Spleen (tissue), 11 donors: ENCODE measurements around the gene MACROD2. TPM values are rescaled to one million over a fixed set of nuclear protein-coding genes. Genes with fewer than 3 reads are reported as not detected.
A peak's percentile ranks its signal among the peaks of the same experiment; 100 is the strongest.

Experiments
- DNase-seq: peaks from one replicate; pipeline ENCODE4 v3.0.0-alpha.2; 2020
- H3K27ac ChIP-seq, 8 donors: fragments of 200-600 bp; sonication (generic) in 7 of 8; 1 replicate in 4 of 8; 2 replicates in 4 of 8; pipeline versions ENCODE4 v1.5.0 to v1.8.0; 2016 to 2021; ENCODE audit warnings: inconsistent platforms in 4 of 8, mild to moderate bottlenecking in 4 of 8, moderate library complexity in 1 of 8
- H3K27me3 ChIP-seq, 7 donors: fragments of 200-600 bp; sonication (generic) in 6 of 7; replicated peaks in 1 of 7; 1 replicate in 4 of 7; 2 replicates in 3 of 7; pipeline versions ENCODE4 v1.5.0 to v1.8.0; 2016 to 2021; ENCODE audit warnings: inconsistent platforms in 3 of 7, mild to moderate bottlenecking in 1 of 7
- H3K36me3 ChIP-seq, 6 donors: fragments of 200-600 bp; sonication (generic) in 5 of 6; 1 replicate in 4 of 6; 2 replicates in 2 of 6; pipeline versions ENCODE4 v1.5.0 to v1.8.0; 2016 to 2021; ENCODE audit warnings: inconsistent platforms in 2 of 6
- H3K4me1 ChIP-seq, 6 donors: fragments of 200-600 bp; sonication (generic) in 5 of 6; 1 replicate in 3 of 6; 2 replicates in 3 of 6; pipeline versions ENCODE4 v1.5.0 to v1.8.0; 2016 to 2021; ENCODE audit warnings: inconsistent platforms in 3 of 6
- H3K4me3 ChIP-seq, 8 donors: fragments of 200-600 bp; sonication (generic) in 7 of 8; 1 replicate in 4 of 8; 2 replicates in 4 of 8; pipeline versions ENCODE4 v1.5.0 to v1.8.0; 2016 to 2021; ENCODE audit warnings: inconsistent platforms in 4 of 8, mild to moderate bottlenecking in 4 of 8, moderate library complexity in 2 of 8
- H3K9me3 ChIP-seq, 8 donors: fragments of 200-600 bp; sonication (generic) in 7 of 8; 1 replicate in 4 of 8; 2 replicates in 4 of 8; pipeline versions ENCODE4 v1.5.0 to v1.8.0; 2016 to 2021; ENCODE audit warnings: inconsistent platforms in 4 of 8
- CTCF ChIP-seq, 11 experiments: fragments of 200-600 bp in 7 of 11; fragments of 450-650 bp in 4 of 11; sonication (generic) in 4 of 11; IDR thresholded peaks in 8 of 11; conservative IDR thresholded peaks in 3 of 11; 1 replicate in 7 of 11; 2 replicates in 4 of 11; pipeline versions ENCODE4 v1.4.0 to v1.8.0; 2016 to 2021; ENCODE audit warnings: antibody characterized with exemption in 11 of 11, inconsistent platforms in 4 of 11, mild to moderate bottlenecking in 1 of 11
- POLR2A ChIP-seq, 3 donors: fragments of 450-650 bp; IDR thresholded peaks; one replicate each; pipeline ENCODE4 v1.5.1; 2017; ENCODE audit warnings: antibody characterized with exemption in 3 of 3, mild to moderate bottlenecking in 1 of 3
- POLR2AphosphoS5 ChIP-seq, 3 donors: sonication (generic); formaldehyde crosslinking; IDR thresholded peaks; one replicate each; pipeline ENCODE4 v1.5.1; 2017; ENCODE audit warnings: antibody characterized with exemption in 3 of 3
- WGBS, 5 donors: extraction: QIAGEN DNeasy Blood & Tissue Kit in 3 of 5; methylation state at CpG; one replicate each; pipeline versions ENCODE4 v1.1.5 to v1.1.7; 2013 to 2018; 5-methylcytosine and 5-hydroxymethylcytosine counted together
- intact Hi-C: fragments of 100-400 bp; cut with DNase I; formaldehyde crosslinking; loops from one replicate; pipeline ENCODE4 v1.15.0; 2023; ENCODE audit warnings: low total_unique reads
- polyA plus RNA-seq, 3 donors: library from polyadenylated mRNA; stranded (reverse); fragments of 200-250 nt; gene quantifications; one replicate each; pipeline ENCODE4 v1.2.1, GENCODE V29; 2013
- total RNA-seq, 7 donors: library from RNA; depleted of rRNA in 3 of 7; stranded (reverse); fragments of >200 nt in 3 of 7; fragmentation: NEBNext Ultra II Directional in 4 of 7; extraction: Animal tissue kit (Norgen Biotek cat#: 25700) in 4 of 7; gene quantifications; one replicate each; pipeline versions ENCODE4 v1.1.0 to v1.2.1, GENCODE V29; 2016 to 2021
- donor health status: healthy with polysubstance abuse.
- donor health status: DM: no; HTN: no; CAD: no; lungs with moderate emphysema.
- donor health status: DM: no; HTN: no; CAD: no.
- donor health status: Bipolar disorder and iron deficiency.
- donor health status: healthy.
- donor health status: DM: no; HTN: no; CAD: no.
- donor health status: DM: yes; HTN: yes; CAD: no.

The MACROD2 gene
- total and polyA plus RNA-seq, 10 donors, result 1.5 to 4.7 (median 3.4) TPM

DNA sequence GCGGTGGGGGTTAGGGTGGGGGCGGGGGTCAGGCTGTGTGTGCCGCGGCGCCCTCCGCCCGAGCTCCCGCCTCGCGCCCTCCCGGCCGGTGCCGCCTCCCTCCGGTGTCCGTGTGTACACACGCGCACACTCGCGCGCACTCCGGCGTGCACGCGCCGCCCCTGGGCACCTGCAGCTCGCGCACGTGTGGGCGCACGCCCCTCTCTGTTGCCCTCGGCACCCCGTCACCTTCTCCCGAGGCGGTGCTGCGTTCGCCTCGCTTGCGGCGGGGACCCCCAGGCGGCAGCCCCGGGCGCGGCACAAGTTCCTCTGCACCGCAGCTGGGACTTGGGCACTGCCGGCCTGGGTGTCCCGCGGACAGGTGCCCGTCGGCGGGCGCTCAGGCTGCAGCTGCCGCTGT is 525 bp downstream of the MACROD2 start:
- intact Hi-C loops, result no loop called here
- H3K9me3 ChIP-seq, result peaks cover 0 to 39% (median 31%) of the 10 kb centered on the region in 8 donors
- peaks cover 0 to 44% (median 9%) of the 10 kb centered on the region in 7 donors for H3K27me3 ChIP-seq
- peak overlapping the region in 3 of 8 donors; percentile 48 to 51 (median 48) for H3K27ac ChIP-seq
- WGBS, 5 donors, result 0 to 6% (median 3%) methylated on average over 2 to 52 of the region's 52 CpGs
- peaks cover 0 to 19% (median 7%) of the 10 kb centered on the region in 6 donors for H3K4me1 ChIP-seq
- TF ChIP-seq CTCF (IDR thresholded peaks at IDR 0.05 in 8 of 11, conservative IDR thresholded peaks at IDR 0.05 in 3 of 11), result no peak
- TF ChIP-seq POLR2A (IDR thresholded peaks at IDR 0.05), result no peak
- TF ChIP-seq POLR2AphosphoS5 (IDR thresholded peaks at IDR 0.05), result no peak
- DNase-seq, result no peak
- no peaks in the 10 kb centered on the region for H3K36me3 ChIP-seq
- peak overlapping the region; percentile 48 to 79 (median 60) for H3K4me3 ChIP-seq

GRCh38 chr20:13996265-13996664 is 949 bp downstream of the MACROD2 start:
- peak overlapping the region; percentile 48 to 79 (median 60) for H3K4me3 ChIP-seq
- H3K4me1 ChIP-seq, result peaks cover 0 to 19% (median 7%) of the 10 kb centered on the region in 6 donors
- 11 to 17% (median 16%) methylated on average over 13 of the region's 13 CpGs for WGBS, 5 donors
- H3K27ac ChIP-seq, result no peak overlapping the region
- H3K36me3 ChIP-seq, result no peaks in the 10 kb centered on the region
- no peak for DNase-seq
- intact Hi-C loops, result no loop called here
- H3K27me3 ChIP-seq, result peaks cover 0 to 44% (median 9%) of the 10 kb centered on the region in 7 donors
- H3K9me3 ChIP-seq, result peaks cover 0 to 39% (median 31%) of the 10 kb centered on the region in 8 donors
- TF ChIP-seq POLR2AphosphoS5 (IDR thresholded peaks at IDR 0.05) (no peak), POLR2A (IDR thresholded peaks at IDR 0.05) (no peak), CTCF (IDR thresholded peaks at IDR 0.05 in 8 of 11, conservative IDR thresholded peaks at IDR 0.05 in 3 of 11) (no peak)

GRCh38 chr20:14000917-14001316 is 5.6 kb downstream of the MACROD2 start:
- 86 to 95% (median 91%) methylated on average over 1 of the region's 1 CpG for WGBS, 5 donors
- no peak for TF ChIP-seq POLR2A (IDR thresholded peaks at IDR 0.05)
- TF ChIP-seq POLR2AphosphoS5 (IDR thresholded peaks at IDR 0.05), result no peak
- no peak for TF ChIP-seq CTCF (IDR thresholded peaks at IDR 0.05 in 8 of 11, conservative IDR thresholded peaks at IDR 0.05 in 3 of 11)
- intact Hi-C loops, result no loop called here
- peaks cover 0 to under 1% (median 0%) of the 10 kb centered on the region in 8 donors for H3K9me3 ChIP-seq
- H3K4me3 ChIP-seq, result no peak overlapping the region
- DNase-seq, result no peak
- H3K27me3 ChIP-seq, result peaks cover 0 to 30% (median 6%) of the 10 kb centered on the region in 7 donors
- H3K36me3 ChIP-seq, result no peaks in the 10 kb centered on the region
- peaks cover 0 to 8% (median 2%) of the 10 kb centered on the region in 6 donors for H3K4me1 ChIP-seq
- H3K27ac ChIP-seq, result no peak overlapping the region

GRCh38 chr20:14005996-14006395 is 10.7 kb downstream of the MACROD2 start:
- Histone ChIP-seq H3K27ac (no peak overlapping the region), H3K9me3 (peaks cover 0 to 5% (median 0%) of the 10 kb centered on the region in 8 donors), H3K4me1 (no peaks in the 10 kb centered on the region), H3K36me3 (no peaks in the 10 kb centered on the region), H3K4me3 (no peak overlapping the region), H3K27me3 (no peaks in the 10 kb centered on the region)
- no peak for TF ChIP-seq POLR2AphosphoS5 (IDR thresholded peaks at IDR 0.05)
- TF ChIP-seq CTCF (IDR thresholded peaks at IDR 0.05 in 8 of 11, conservative IDR thresholded peaks at IDR 0.05 in 3 of 11), result no peak
- no peak for TF ChIP-seq POLR2A (IDR thresholded peaks at IDR 0.05)
- intact Hi-C loops, result no loop called here
- 85 to 91% (median 89%) methylated on average over 4 of the region's 4 CpGs for WGBS, 5 donors
- no peak for DNase-seq
